DND-41 (cell line): ENCODE data around the gene SELE.

Experiments used
- CTCF ChIP-seq: IDR thresholded peaks from 2 replicates; pipeline ENCODE4 v1.5.1; 2012; ENCODE audit warnings: borderline replicate concordance, low read length, moderate library complexity, mild to moderate bottlenecking; ENCODE audit not compliant: poor library complexity, severe bottlenecking; ENCODE audit errors: extremely low read depth
- EZH2 ChIP-seq: IDR thresholded peaks from 3 replicates; pipeline ENCODE4 v1.6.1; 2012; ENCODE audit warnings: borderline replicate concordance, low read depth, mild to moderate bottlenecking, moderate library complexity, low read length, inconsistent platforms; ENCODE audit not compliant: severe bottlenecking

- TF ChIP-seq CTCF (no peak), EZH2 (no peak)
These were observed 8.0 kb upstream of the SELE start for GRCh38 chr1:169741666-169742394.
